Peyer's patch (tissue), 4 donors: ENCODE data around the gene GAS7.

Experiments
- POLR2A ChIP-seq, 2 donors: fragments of 450-650 bp; IDR thresholded peaks; one replicate each; pipeline ENCODE4 v1.5.1; 2017; ENCODE audit warnings: antibody characterized with exemption in 2 of 2, mild to moderate bottlenecking in 2 of 2, moderate library complexity in 2 of 2
- TF ChIP-seq, protein P1 (sequence below), 6 experiments: fragments of 450-650 bp in 4 of 6; fragments of 200-600 bp in 2 of 6; sonication (generic) in 1 of 6; IDR thresholded peaks; one replicate each; pipeline ENCODE4 v1.5.1; 2017 to 2019; ENCODE audit warnings: antibody characterized with exemption in 6 of 6, mild to moderate bottlenecking in 3 of 6, moderate library complexity in 1 of 6

DNA sequence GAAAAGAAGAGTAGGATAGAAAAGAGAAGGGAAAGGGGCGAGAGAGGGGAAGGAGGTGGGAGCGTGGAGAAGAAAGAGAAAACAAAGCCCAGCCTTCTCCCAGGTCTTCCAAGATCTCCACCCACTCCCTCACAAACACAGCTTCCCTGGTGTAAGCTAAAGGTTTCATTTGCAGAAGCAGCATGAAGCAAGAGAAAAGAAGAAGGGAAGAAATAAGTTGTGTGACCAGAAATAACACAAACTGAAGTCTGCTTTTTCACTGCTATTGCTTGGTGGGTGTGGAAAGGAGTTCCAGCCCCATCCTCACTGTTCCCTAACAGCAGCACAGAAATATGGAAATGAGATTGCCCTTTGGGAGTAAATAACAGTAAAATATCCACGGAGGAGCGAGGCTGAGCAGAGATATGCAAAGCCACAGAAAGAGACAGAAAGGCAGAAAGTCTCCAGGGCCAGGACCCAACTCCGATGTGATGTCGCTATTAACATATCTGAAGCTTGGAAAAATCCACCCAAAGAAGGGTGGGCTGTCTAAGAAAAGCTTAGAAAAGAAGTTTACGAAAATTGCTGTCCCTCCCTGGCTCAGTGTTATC is 10.3 kb upstream of the GAS7 start:
- TF ChIP-seq, protein P1, sequence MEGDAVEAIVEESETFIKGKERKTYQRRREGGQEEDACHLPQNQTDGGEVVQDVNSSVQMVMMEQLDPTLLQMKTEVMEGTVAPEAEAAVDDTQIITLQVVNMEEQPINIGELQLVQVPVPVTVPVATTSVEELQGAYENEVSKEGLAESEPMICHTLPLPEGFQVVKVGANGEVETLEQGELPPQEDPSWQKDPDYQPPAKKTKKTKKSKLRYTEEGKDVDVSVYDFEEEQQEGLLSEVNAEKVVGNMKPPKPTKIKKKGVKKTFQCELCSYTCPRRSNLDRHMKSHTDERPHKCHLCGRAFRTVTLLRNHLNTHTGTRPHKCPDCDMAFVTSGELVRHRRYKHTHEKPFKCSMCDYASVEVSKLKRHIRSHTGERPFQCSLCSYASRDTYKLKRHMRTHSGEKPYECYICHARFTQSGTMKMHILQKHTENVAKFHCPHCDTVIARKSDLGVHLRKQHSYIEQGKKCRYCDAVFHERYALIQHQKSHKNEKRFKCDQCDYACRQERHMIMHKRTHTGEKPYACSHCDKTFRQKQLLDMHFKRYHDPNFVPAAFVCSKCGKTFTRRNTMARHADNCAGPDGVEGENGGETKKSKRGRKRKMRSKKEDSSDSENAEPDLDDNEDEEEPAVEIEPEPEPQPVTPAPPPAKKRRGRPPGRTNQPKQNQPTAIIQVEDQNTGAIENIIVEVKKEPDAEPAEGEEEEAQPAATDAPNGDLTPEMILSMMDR (IDR thresholded peaks at IDR 0.05), result no peak
- no peak for TF ChIP-seq POLR2A (IDR thresholded peaks at IDR 0.05)
